Osteocyte (in vitro differentiated cells): ENCODE results near the gene SUSD1. TPM values are rescaled to one million over a fixed set of nuclear protein-coding genes. Genes with fewer than 3 reads are reported as not detected.
A peak's percentile ranks its signal among the peaks of the same experiment; 100 is the strongest.

Experiments used
- DNase-seq: peaks from one replicate; pipeline ENCODE4 v3.0.0; 2021; ENCODE audit warnings: mixed read lengths; ENCODE audit not compliant: unreplicated experiment; ENCODE audit errors: extremely low spot score
- H3K27ac Mint-ChIP-seq: one replicate; pipeline ENCODE4 v1.8.0; 2021; ENCODE audit warnings: mild to moderate bottlenecking, mixed read lengths; ENCODE audit not compliant: unreplicated experiment
- H3K27me3 Mint-ChIP-seq: one replicate; pipeline ENCODE4 v1.8.0; 2021; ENCODE audit warnings: mixed read lengths; ENCODE audit not compliant: unreplicated experiment
- H3K36me3 Mint-ChIP-seq: one replicate; pipeline ENCODE4 v1.8.0; 2021; ENCODE audit warnings: mixed read lengths; ENCODE audit not compliant: unreplicated experiment
- H3K4me1 Mint-ChIP-seq: one replicate; pipeline ENCODE4 v1.8.0; 2021; ENCODE audit warnings: mixed read lengths; ENCODE audit not compliant: unreplicated experiment
- H3K4me3 Mint-ChIP-seq: one replicate; pipeline ENCODE4 v1.8.0; 2021; ENCODE audit warnings: mild to moderate bottlenecking, moderate library complexity, mixed read lengths; ENCODE audit not compliant: unreplicated experiment
- H3K9me3 Mint-ChIP-seq: one replicate; pipeline ENCODE4 v1.8.0; 2021; ENCODE audit warnings: mixed read lengths; ENCODE audit not compliant: unreplicated experiment
- total RNA-seq: library from RNA; stranded (reverse); gene quantifications from 2 replicates; pipeline ENCODE4 v1.2.1, GENCODE V29; 2021
- TF ChIP-seq, protein P1 (sequence below): fragments of 200-600 bp; sonication (generic); IDR thresholded peaks from 2 replicates; pipeline ENCODE4 v1.5.0; 2021; ENCODE audit warnings: antibody characterized with exemption, mild to moderate bottlenecking, moderate library complexity

SUSD1 gene
- total RNA-seq, 1 donor from 2014 or later = 13.4 TPM

GRCh38 chr9:112118009-112118408, 57.1 kb downstream of the SUSD1 start:
- Mint-ChIP-seq H3K27me3 (no peaks in the 10 kb centered on the region), H3K9me3 (no peaks in the 10 kb centered on the region), H3K36me3 (peaks cover 18% of the 10 kb centered on the region), H3K4me1 (peaks cover 2% of the 10 kb centered on the region), H3K27ac (no peak overlapping the region), H3K4me3 (no peak overlapping the region)
- TF ChIP-seq, protein P1, sequence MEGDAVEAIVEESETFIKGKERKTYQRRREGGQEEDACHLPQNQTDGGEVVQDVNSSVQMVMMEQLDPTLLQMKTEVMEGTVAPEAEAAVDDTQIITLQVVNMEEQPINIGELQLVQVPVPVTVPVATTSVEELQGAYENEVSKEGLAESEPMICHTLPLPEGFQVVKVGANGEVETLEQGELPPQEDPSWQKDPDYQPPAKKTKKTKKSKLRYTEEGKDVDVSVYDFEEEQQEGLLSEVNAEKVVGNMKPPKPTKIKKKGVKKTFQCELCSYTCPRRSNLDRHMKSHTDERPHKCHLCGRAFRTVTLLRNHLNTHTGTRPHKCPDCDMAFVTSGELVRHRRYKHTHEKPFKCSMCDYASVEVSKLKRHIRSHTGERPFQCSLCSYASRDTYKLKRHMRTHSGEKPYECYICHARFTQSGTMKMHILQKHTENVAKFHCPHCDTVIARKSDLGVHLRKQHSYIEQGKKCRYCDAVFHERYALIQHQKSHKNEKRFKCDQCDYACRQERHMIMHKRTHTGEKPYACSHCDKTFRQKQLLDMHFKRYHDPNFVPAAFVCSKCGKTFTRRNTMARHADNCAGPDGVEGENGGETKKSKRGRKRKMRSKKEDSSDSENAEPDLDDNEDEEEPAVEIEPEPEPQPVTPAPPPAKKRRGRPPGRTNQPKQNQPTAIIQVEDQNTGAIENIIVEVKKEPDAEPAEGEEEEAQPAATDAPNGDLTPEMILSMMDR = no peak
- DNase-seq = no peak

- no peak for DNase-seq
These were observed 58.9 kb downstream of the SUSD1 start for GRCh38 chr9:112115970-112116753.

GRCh38 chr9:112115109-112115508, 60.0 kb downstream of the SUSD1 start:
- no peak overlapping the region for H3K27ac Mint-ChIP-seq
- peaks cover 13% of the 10 kb centered on the region for H3K4me1 Mint-ChIP-seq
- peaks cover 6% of the 10 kb centered on the region for H3K36me3 Mint-ChIP-seq
- H3K9me3 Mint-ChIP-seq = no peaks in the 10 kb centered on the region
- TF ChIP-seq, protein P1 = no peak
- no peak overlapping the region for H3K4me3 Mint-ChIP-seq
- no peak for DNase-seq
- no peaks in the 10 kb centered on the region for H3K27me3 Mint-ChIP-seq

More at GRCh38 chr9:112115970-112116753, 58.9 kb downstream of the SUSD1 start:
- Mint-ChIP-seq H3K4me3 (no peak overlapping the region), H3K36me3 (peaks cover 6% of the 10 kb centered on the region), H3K9me3 (no peaks in the 10 kb centered on the region), H3K27ac (no peak overlapping the region), H3K4me1 (peaks cover 13% of the 10 kb centered on the region), H3K27me3 (no peaks in the 10 kb centered on the region)
- TF ChIP-seq, protein P1 = no peak

DNA sequence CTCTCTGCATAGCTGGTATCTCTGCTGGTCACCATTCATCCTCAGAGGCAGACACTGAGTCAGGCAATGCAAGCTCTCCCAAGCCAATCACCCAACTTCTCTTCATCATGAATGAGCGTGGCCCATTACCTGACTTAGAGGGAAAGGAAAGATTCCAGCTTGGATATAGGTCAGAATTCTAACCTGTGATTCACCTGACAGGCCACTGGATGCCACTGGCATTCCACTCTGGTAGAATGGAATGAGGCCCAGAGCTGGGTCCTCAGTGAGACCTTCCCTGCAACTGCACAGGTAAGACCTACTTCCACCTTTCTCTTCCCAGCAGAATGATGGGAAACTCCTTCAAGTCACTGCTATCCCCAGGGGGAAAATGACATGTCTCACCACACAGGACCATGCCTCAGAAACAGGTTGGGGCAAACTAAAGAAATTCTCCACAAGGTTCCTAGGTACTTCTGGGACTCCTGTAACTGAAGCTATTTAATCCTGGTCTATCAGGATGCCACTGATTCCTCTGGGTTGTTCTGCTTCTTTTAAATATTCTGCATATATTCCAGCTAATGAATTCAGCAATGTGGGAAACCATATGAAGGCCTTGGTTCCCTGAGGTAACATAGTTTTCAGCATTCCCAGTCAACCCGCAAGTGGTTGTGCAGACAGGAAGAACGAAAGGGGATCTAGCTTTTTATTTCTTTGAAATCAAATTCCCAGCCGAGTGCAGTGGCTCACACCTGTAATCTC, 62.0 kb downstream of the SUSD1 start:
- no peak for DNase-seq
- TF ChIP-seq, protein P1 = peak; percentile 53
- Mint-ChIP-seq H3K4me3 (no peak overlapping the region), H3K27me3 (no peaks in the 10 kb centered on the region), H3K4me1 (peaks cover 13% of the 10 kb centered on the region), H3K27ac (peak overlapping the region; percentile 40), H3K36me3 (peaks cover 4% of the 10 kb centered on the region), H3K9me3 (no peaks in the 10 kb centered on the region)

DNA sequence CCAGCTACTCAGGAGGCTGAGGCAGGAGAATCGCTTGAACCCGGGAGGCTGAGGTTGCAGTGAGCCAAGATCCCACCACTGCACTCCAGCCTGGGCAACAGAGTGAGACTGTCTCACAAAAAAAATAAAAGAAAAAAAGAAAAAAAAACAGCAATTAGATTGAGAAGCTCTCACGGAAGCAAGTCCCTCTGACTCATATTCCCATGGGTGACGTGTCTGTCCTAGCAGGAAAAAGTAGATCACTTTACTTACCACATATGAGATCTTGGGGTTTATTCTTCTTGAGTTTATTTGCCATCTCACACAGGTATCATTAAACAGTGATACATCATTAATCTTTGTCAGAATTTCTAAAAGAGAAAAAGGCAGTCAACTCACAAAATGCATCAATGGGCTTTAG, 62.6 kb downstream of the SUSD1 start:
- peaks cover 13% of the 10 kb centered on the region for H3K4me1 Mint-ChIP-seq
- peaks cover 6% of the 10 kb centered on the region for H3K36me3 Mint-ChIP-seq
- no peak overlapping the region for H3K4me3 Mint-ChIP-seq
- peak overlapping the region; percentile 40 for H3K27ac Mint-ChIP-seq
- no peaks in the 10 kb centered on the region for H3K27me3 Mint-ChIP-seq
- no peak for DNase-seq
- TF ChIP-seq, protein P1 = no peak
- no peaks in the 10 kb centered on the region for H3K9me3 Mint-ChIP-seq
